ENCODE measurements around the gene COL6A2.

DNA sequence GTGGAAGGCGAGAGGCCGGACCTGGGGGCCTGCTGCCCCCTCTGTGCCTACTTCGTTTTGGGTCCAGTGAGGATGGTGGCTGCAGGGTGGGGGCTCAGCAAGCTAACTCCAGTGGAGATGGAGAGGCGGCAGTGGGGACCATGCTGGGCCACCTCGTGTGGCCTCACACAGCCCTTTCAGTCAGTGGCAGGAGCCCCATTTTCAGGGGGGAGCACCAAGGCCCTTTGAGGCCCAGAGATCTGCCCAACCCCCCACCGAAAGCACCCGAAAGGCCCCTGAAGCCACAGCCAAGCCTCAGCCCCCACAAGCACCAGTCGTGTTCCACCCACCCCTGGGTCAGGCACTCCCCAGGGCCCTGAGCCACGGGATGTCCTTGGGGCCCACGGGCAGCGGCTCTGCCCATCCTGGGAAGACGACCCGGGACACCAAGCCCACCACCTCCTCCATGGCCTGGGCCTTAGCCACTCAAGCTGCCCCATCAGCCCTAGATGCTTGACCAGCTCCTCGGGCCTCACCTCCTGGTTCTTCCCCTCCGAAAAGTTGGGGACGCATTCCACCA lies 57.1 kb downstream of the COL6A2 start:
- TF ChIP-seq MAX (IDR thresholded peaks at IDR 0.05; ENCODE audit: low read depth): no peak
- TF ChIP-seq TAF1 (IDR thresholded peaks at IDR 0.05; ENCODE audit: borderline replicate concordance, low read depth, low read length): no peak
- TF ChIP-seq CTCF (IDR thresholded peaks at IDR 0.05): no peak
- TF ChIP-seq EP300 (IDR thresholded peaks at IDR 0.05; ENCODE audit: borderline replicate concordance in 1 of 2, low read depth in 1 of 2, low read length in 1 of 2): no peak
- TF ChIP-seq JUND (IDR thresholded peaks at IDR 0.05): no peak
- TF ChIP-seq NFIC (IDR thresholded peaks at IDR 0.05; ENCODE audit: borderline replicate concordance): no peak
- TF ChIP-seq FOSL2 (IDR thresholded peaks at IDR 0.05; ENCODE audit: borderline replicate concordance, low read depth): no peak
- no peak for TF ChIP-seq GABPA (IDR thresholded peaks at IDR 0.05; ENCODE audit: low read depth)

All from SK-N-SH (cell line).